MCF 10A (cell line): ENCODE measurements around the gene PSMD5. TPM values are rescaled to one million over a fixed set of nuclear protein-coding genes. Genes with fewer than 3 reads are reported as not detected.

Experiments
- BruUV-seq: library from RNA; stranded (reverse); fragments of 400-500 nt; replicated peaks from 2 replicates; lab custom pipeline; 2021; lab: Mats Ljungman, UMichigan
- CTCF ChIA-PET: fragments of 300-600 bp; sonication (Branson Sonifier 250); formaldehyde crosslinking; extraction: SDS; loops from one replicate; lab custom pipeline; 2021; ENCODE audit warnings: antibody characterized with exemption, inconsistent platforms; lab: Yijun Ruan, JAX
- POLR2A ChIA-PET: fragments of 300-600, 350-650 bp; sonication (Branson Sonifier 250); formaldehyde crosslinking; extraction: SDS; loops from one replicate; lab custom pipeline; 2020; ENCODE audit warnings: antibody characterized with exemption, inconsistent platforms; lab: Yijun Ruan, JAX
- DNase-seq: peaks from one replicate; pipeline ENCODE4 v3.0.0-alpha.2; 2018; ENCODE audit not compliant: unreplicated experiment
- H3K27ac Mint-ChIP-seq: one replicate; pipeline ENCODE4 v1.8.0; 2022; ENCODE audit warnings: mild to moderate bottlenecking, low read depth, mixed read lengths; ENCODE audit not compliant: unreplicated experiment
- H3K27me3 Mint-ChIP-seq: one replicate; pipeline ENCODE4 v1.8.0; 2022; ENCODE audit warnings: mixed read lengths; ENCODE audit not compliant: insufficient read depth, unreplicated experiment
- H3K36me3 Mint-ChIP-seq: one replicate; pipeline ENCODE4 v1.8.0; 2022; ENCODE audit warnings: mild to moderate bottlenecking, moderate library complexity, mixed read lengths; ENCODE audit not compliant: insufficient read depth, unreplicated experiment
- H3K4me1 Mint-ChIP-seq: one replicate; pipeline ENCODE4 v1.8.0; 2022; ENCODE audit warnings: mixed read lengths; ENCODE audit not compliant: insufficient read depth, unreplicated experiment
- H3K4me3 Mint-ChIP-seq: one replicate; pipeline ENCODE4 v1.8.0; 2022; ENCODE audit warnings: mild to moderate bottlenecking, moderate library complexity, mixed read lengths; ENCODE audit not compliant: unreplicated experiment
- H3K9me3 Mint-ChIP-seq: one replicate; pipeline ENCODE4 v1.8.0; 2022; ENCODE audit warnings: mixed read lengths; ENCODE audit not compliant: unreplicated experiment
- CTCF ChIP-seq: fragments of 200-600 bp; IDR thresholded peaks from one replicate; pipeline ENCODE4 v1.8.0; 2022; ENCODE audit warnings: antibody characterized with exemption, mild to moderate bottlenecking; ENCODE audit not compliant: unreplicated experiment
- intact Hi-C: fragments of 100-400 bp; cut with micrococcal nuclease; formaldehyde crosslinking; loops from 2 replicates; pipeline ENCODE4 v1.14.1; 2022
- total RNA-seq: library from RNA; stranded (reverse); gene quantifications from 2 replicates; pipeline ENCODE4 v1.2.3, GENCODE V29; 2022

The PSMD5 gene
- total RNA-seq, 1 experiment from 2014 or later = 71.0 TPM

GRCh38 chr9:120890320-120891244 lies 47.9 kb upstream of the PSMD5 start:
- DNase-seq = no peak
- CTCF ChIA-PET = interaction anchor here (0.6 kb wide), 1 partner anchor 78 kb away, joined by 5 read pairs; no protein-coding TSS in a partner anchor
- H3K9me3 Mint-ChIP-seq = no peaks in the 10 kb centered on the region
- no peaks in the 10 kb centered on the region for H3K36me3 Mint-ChIP-seq
- H3K4me3 Mint-ChIP-seq = no peak overlapping the region
- H3K27ac Mint-ChIP-seq = no peak overlapping the region
- TF ChIP-seq CTCF = no peak
- peaks cover 13% of the 10 kb centered on the region for H3K4me1 Mint-ChIP-seq
- POLR2A ChIA-PET = no interaction called here
- no peaks in the 10 kb centered on the region for H3K27me3 Mint-ChIP-seq
- intact Hi-C loops = no loop called here
- BruUV-seq = no TSS peak

- no peak overlapping the region for H3K27ac Mint-ChIP-seq
- no peak overlapping the region for H3K4me3 Mint-ChIP-seq
- intact Hi-C loops = no loop called here
- TF ChIP-seq CTCF = no peak
- H3K4me1 Mint-ChIP-seq = peaks cover 13% of the 10 kb centered on the region
- CTCF ChIA-PET = no interaction called here
- no peaks in the 10 kb centered on the region for H3K27me3 Mint-ChIP-seq
- DNase-seq = no peak
- POLR2A ChIA-PET = no interaction called here
- BruUV-seq = no TSS peak
- H3K9me3 Mint-ChIP-seq = no peaks in the 10 kb centered on the region
- H3K36me3 Mint-ChIP-seq = no peaks in the 10 kb centered on the region
Measured at GRCh38 chr9:120889606-120890271, 47.0 kb upstream of the PSMD5 start.

GRCh38 chr9:120888626-120889025 lies 45.9 kb upstream of the PSMD5 start:
- Mint-ChIP-seq H3K27me3 (no peaks in the 10 kb centered on the region), H3K36me3 (no peaks in the 10 kb centered on the region), H3K9me3 (no peaks in the 10 kb centered on the region), H3K4me1 (peaks cover 12% of the 10 kb centered on the region), H3K4me3 (no peak overlapping the region), H3K27ac (no peak overlapping the region)
- BruUV-seq = no TSS peak
- POLR2A ChIA-PET = no interaction called here
- no peak for TF ChIP-seq CTCF
- CTCF ChIA-PET = interaction anchor here (1.0 kb wide), 1 partner anchor 48 kb away, joined by 5 read pairs; no protein-coding TSS in a partner anchor
- intact Hi-C loops = no loop called here
- DNase-seq = no peak

GRCh38 chr9:120886490-120886967 lies 43.8 kb upstream of the PSMD5 start:
- BruUV-seq = no TSS peak
- H3K27ac Mint-ChIP-seq = no peak overlapping the region
- TF ChIP-seq CTCF = no peak
- POLR2A ChIA-PET = interaction anchor here (1.3 kb wide), 1 partner anchor 93 kb away, joined by 3 read pairs; the partner anchor contains the start of gene FBXW2
- CTCF ChIA-PET = interaction anchor here (1.2 to 4.3 kb wide), 2 partner anchors 17 to 50 kb away, joined by 3 to 17 read pairs; no protein-coding TSS in a partner anchor
- DNase-seq = peak; percentile 29
- H3K27me3 Mint-ChIP-seq = no peaks in the 10 kb centered on the region
- no peaks in the 10 kb centered on the region for H3K9me3 Mint-ChIP-seq
- no peaks in the 10 kb centered on the region for H3K4me1 Mint-ChIP-seq
- no peaks in the 10 kb centered on the region for H3K36me3 Mint-ChIP-seq
- no peak overlapping the region for H3K4me3 Mint-ChIP-seq
- intact Hi-C loops = no loop called here
